Right renal pelvis (tissue), 4 donors: ENCODE data around the gene TMEM209. TPM values are rescaled to one million over a fixed set of nuclear protein-coding genes. Genes with fewer than 3 reads are reported as not detected.

Source experiments
- DNase-seq, 4 donors: peaks; one replicate each; pipeline ENCODE4 v3.0.0-alpha.2; 2013; ENCODE audit warnings: low read depth in 4 of 4, low spot score in 3 of 4, missing footprints in 1 of 4
- polyA plus RNA-seq, 4 donors: library from polyadenylated mRNA; unstranded; fragments of 120-200 nt; gene quantifications; one replicate each; pipeline ENCODE4 v1.2.1, GENCODE V29; 2013; ENCODE audit not compliant: insufficient read length in 4 of 4

TMEM209 gene
- polyA plus RNA-seq, 4 donors = 23.2 to 29.6 (median 28.9) TPM

- no peak for DNase-seq
Measured at GRCh38 chr7:130145424-130146100, 59.6 kb downstream of the TMEM209 start.

GRCh38 chr7:130144312-130145171 is 60.7 kb downstream of the TMEM209 start:
- DNase-seq = peak in 1 of 4 donors; percentile 59

GRCh38 chr7:130143986-130144311 is 61.3 kb downstream of the TMEM209 start:
- no peak for DNase-seq

- DNase-seq = no peak
Measured at GRCh38 chr7:130143334-130143732, 61.9 kb downstream of the TMEM209 start.

- DNase-seq = no peak
Measured at GRCh38 chr7:130142654-130143333, 62.4 kb downstream of the TMEM209 start.

GRCh38 chr7:130141884-130142653 is 63.1 kb downstream of the TMEM209 start:
- DNase-seq = peak in 1 of 4 donors; percentile 57

- peak; percentile 85 to 92 (median 91) for DNase-seq
Measured at GRCh38 chr7:130141161-130141883, 63.9 kb downstream of the TMEM209 start.

- no peak for DNase-seq
Measured at GRCh38 chr7:130140551-130141160, 64.5 kb downstream of the TMEM209 start.

GRCh38 chr7:130139193-130139960 is 65.8 kb downstream of the TMEM209 start:
- DNase-seq = no peak

GRCh38 chr7:130137207-130137606 is 68.0 kb downstream of the TMEM209 start:
- no peak for DNase-seq

GRCh38 chr7:130136579-130137167 is 68.5 kb downstream of the TMEM209 start:
- DNase-seq = no peak

- no peak for DNase-seq
Measured at GRCh38 chr7:130135208-130136205, 69.7 kb downstream of the TMEM209 start.

- no peak for DNase-seq
Measured at GRCh38 chr7:130134726-130135125, 70.5 kb downstream of the TMEM209 start.

- no peak for DNase-seq
Measured at GRCh38 chr7:130134106-130134636, 71.0 kb downstream of the TMEM209 start.

- DNase-seq = no peak
Measured at GRCh38 chr7:130133029-130133782, 72.0 kb downstream of the TMEM209 start.
